B cell (primary cell): Measurements from ENCODE around the gene SCN7A.

ENCODE experiments used
- CTCF ChIP-seq: fragments of 200-600 bp; IDR thresholded peaks from one replicate; pipeline ENCODE4 v1.8.0; 2022; ENCODE audit warnings: antibody characterized with exemption, mild to moderate bottlenecking
- EZH2 ChIP-seq: IDR thresholded peaks from 2 replicates; pipeline ENCODE4 v1.6.1; 2012; ENCODE audit warnings: borderline replicate concordance, low read depth, mild to moderate bottlenecking, moderate library complexity, low read length; ENCODE audit not compliant: insufficient read depth, poor library complexity, severe bottlenecking

GRCh38 chr2:166365239-166365638, 128.8 kb downstream of the SCN7A start:
- TF ChIP-seq CTCF (no peak), EZH2 (no peak)
